ENCODE data around the gene OTX1. TPM values are rescaled to one million over a fixed set of nuclear protein-coding genes. Genes with fewer than 3 reads are reported as not detected.

The OTX1 gene
- total RNA-seq, 1 donor from 2014 or later, result not detected

DNA sequence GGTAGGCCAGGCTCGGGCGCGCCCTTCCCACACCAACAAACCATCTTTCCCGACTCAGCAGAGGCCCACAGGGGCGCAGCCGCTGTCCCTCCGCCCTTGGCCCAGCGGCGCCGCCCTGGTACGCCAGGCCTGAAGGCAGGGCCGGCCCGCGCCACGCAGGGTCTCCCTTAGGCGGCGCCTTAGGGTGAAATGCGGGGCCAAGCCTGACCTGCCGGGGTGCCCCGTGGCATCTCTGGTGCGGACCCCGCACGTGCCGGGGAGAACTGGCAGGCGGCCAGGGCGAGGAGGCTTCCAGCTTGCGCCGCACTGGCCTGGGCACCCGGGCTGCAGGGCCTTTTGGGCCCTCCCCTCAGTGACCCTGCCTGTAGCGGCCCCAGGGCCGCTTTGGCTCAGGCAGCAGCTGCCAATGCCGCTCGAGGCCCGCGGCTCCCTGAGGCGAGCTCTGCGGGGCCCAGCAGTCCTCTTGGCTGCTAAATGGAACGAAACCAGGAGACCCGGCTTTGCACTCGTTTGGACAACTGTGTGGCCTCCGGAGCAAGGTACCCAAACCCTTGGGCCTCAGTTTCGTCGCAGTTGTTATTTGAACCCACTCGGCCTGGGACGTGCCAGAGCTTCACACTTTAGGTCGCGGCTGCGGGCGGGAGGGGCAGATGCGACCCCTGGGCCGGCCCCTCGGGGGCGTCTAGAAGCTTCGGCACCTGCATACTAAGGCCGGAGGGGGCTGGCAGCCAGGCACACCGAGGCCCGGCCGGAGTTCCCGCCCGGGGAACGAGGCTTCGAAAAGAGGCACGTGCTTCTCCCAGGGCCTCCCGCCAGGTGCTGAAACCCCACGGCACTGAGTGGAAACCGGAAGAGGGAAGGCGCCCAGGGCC is 8.5 kb downstream of the OTX1 start:
- Mint-ChIP-seq H3K4me1 (ENCODE audit: unreplicated experiment) (peaks cover 46% of the 10 kb centered on the region), H3K4me3 (ENCODE audit: unreplicated experiment) (no peak overlapping the region), H3K9me3 (ENCODE audit: unreplicated experiment) (no peaks in the 10 kb centered on the region), H3K36me3 (ENCODE audit: unreplicated experiment) (peaks cover 5% of the 10 kb centered on the region), H3K27ac (ENCODE audit: unreplicated experiment) (no peak overlapping the region), H3K27me3 (ENCODE audit: unreplicated experiment) (peaks cover 86% of the 10 kb centered on the region)
- DNase-seq (ENCODE audit: extremely low spot score, unreplicated experiment), result no peak
- TF ChIP-seq, protein P1, sequence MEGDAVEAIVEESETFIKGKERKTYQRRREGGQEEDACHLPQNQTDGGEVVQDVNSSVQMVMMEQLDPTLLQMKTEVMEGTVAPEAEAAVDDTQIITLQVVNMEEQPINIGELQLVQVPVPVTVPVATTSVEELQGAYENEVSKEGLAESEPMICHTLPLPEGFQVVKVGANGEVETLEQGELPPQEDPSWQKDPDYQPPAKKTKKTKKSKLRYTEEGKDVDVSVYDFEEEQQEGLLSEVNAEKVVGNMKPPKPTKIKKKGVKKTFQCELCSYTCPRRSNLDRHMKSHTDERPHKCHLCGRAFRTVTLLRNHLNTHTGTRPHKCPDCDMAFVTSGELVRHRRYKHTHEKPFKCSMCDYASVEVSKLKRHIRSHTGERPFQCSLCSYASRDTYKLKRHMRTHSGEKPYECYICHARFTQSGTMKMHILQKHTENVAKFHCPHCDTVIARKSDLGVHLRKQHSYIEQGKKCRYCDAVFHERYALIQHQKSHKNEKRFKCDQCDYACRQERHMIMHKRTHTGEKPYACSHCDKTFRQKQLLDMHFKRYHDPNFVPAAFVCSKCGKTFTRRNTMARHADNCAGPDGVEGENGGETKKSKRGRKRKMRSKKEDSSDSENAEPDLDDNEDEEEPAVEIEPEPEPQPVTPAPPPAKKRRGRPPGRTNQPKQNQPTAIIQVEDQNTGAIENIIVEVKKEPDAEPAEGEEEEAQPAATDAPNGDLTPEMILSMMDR (IDR thresholded peaks at IDR 0.05), result no peak

DNA sequence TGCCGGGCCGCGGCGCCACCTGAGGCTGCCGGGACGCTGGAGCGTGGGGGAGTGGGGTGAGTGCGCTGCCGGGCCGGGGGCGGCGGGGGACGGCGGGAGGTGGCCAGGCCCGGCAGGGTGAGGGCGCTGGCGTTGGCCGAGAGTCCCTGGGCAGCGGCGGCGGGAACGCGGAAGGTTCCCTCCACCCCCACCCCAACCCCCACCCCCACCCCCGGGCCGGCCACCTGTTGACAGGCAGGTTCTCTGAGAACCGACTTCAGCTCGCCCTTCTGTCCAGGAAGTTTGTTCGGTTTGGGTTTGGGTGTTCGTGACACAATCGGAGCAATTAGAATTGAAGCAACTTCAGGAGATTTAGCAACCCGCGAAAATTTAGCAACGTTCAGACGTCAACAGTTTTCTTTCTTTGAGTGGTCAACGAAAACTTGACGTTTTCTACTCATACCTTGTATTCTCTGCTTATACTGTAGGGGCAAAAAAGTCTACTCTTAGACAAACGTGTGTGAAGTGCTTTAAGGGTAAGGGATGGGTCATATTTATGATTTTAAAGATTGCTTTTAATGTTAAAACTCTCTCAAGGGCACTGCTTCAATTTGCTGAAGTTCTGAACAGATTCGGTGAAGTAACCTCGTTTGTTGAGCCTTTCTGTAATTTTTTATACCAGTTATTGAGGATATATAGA is 9.3 kb downstream of the OTX1 start:
- H3K4me3 Mint-ChIP-seq (ENCODE audit: unreplicated experiment), result no peak overlapping the region

DNA sequence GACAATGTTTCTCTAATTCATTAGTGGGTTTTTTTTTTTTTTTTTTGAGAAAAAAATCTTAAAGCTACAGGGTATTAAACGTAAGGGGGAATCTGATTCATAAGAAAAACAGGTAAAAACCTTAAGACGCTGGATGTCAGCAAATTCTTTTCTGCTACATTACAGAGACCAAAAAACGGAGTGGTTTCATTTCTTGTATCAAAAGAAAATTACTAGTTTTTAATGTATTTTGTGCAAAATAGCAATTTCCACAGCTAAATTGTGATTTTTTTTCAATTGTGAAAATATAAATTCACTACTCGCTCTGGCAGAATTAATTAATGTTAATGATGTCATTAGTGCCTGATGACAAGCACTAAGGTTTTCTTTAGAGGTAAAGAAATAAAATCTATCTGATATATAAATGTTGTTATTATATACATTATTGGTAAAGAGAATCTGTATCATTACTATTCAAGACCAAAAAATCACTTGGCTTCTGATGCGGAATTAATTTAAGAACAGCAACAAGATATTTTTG is 9.9 kb downstream of the OTX1 start:
- TF ChIP-seq, protein P1 (IDR thresholded peaks at IDR 0.05), result no peak
- no peak overlapping the region for H3K27ac Mint-ChIP-seq (ENCODE audit: unreplicated experiment)
- H3K36me3 Mint-ChIP-seq (ENCODE audit: unreplicated experiment), result peaks cover 3% of the 10 kb centered on the region
- peaks cover 83% of the 10 kb centered on the region for H3K27me3 Mint-ChIP-seq (ENCODE audit: unreplicated experiment)
- H3K9me3 Mint-ChIP-seq (ENCODE audit: unreplicated experiment), result no peaks in the 10 kb centered on the region
- H3K4me1 Mint-ChIP-seq (ENCODE audit: unreplicated experiment), result peaks cover 32% of the 10 kb centered on the region
- no peak for DNase-seq (ENCODE audit: extremely low spot score, unreplicated experiment)
- no peak overlapping the region for H3K4me3 Mint-ChIP-seq (ENCODE audit: unreplicated experiment)

More for the DNA sequence above, 9.3 kb downstream of the OTX1 start:
- H3K4me1 Mint-ChIP-seq (ENCODE audit: unreplicated experiment), result peaks cover 38% of the 10 kb centered on the region
- peaks cover 3% of the 10 kb centered on the region for H3K36me3 Mint-ChIP-seq (ENCODE audit: unreplicated experiment)
- H3K27me3 Mint-ChIP-seq (ENCODE audit: unreplicated experiment), result peaks cover 85% of the 10 kb centered on the region
- no peak for DNase-seq (ENCODE audit: extremely low spot score, unreplicated experiment)
- TF ChIP-seq, protein P1 (IDR thresholded peaks at IDR 0.05), result no peak
- no peak overlapping the region for H3K27ac Mint-ChIP-seq (ENCODE audit: unreplicated experiment)
- no peaks in the 10 kb centered on the region for H3K9me3 Mint-ChIP-seq (ENCODE audit: unreplicated experiment)

DNA sequence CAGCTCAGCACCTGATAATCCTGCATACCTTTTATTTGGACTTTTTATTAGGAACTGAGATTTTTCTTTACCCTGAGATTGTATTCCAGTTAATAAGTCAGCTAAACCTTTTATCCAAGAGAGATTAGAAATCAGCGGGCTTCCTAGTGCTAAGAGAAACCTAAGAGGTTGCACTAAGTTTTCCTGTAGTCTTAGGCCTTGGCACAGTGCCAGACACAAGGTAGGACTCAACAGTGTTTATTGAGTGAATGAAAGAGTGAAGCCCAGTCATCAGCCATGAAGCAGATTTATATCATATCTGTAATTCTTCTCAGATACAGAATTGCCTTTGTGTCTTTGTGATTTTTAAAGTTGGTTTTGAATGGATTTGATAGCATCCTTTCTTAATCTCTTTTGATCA is 13.6 kb downstream of the OTX1 start:
- TF ChIP-seq, protein P1 (IDR thresholded peaks at IDR 0.05), result no peak
- H3K4me1 Mint-ChIP-seq (ENCODE audit: unreplicated experiment), result peaks cover 7% of the 10 kb centered on the region
- no peak overlapping the region for H3K4me3 Mint-ChIP-seq (ENCODE audit: unreplicated experiment)
- peaks cover 81% of the 10 kb centered on the region for H3K27me3 Mint-ChIP-seq (ENCODE audit: unreplicated experiment)
- no peak overlapping the region for H3K27ac Mint-ChIP-seq (ENCODE audit: unreplicated experiment)
- peaks cover 3% of the 10 kb centered on the region for H3K36me3 Mint-ChIP-seq (ENCODE audit: unreplicated experiment)
- H3K9me3 Mint-ChIP-seq (ENCODE audit: unreplicated experiment), result no peaks in the 10 kb centered on the region
- no peak for DNase-seq (ENCODE audit: extremely low spot score, unreplicated experiment)

DNA sequence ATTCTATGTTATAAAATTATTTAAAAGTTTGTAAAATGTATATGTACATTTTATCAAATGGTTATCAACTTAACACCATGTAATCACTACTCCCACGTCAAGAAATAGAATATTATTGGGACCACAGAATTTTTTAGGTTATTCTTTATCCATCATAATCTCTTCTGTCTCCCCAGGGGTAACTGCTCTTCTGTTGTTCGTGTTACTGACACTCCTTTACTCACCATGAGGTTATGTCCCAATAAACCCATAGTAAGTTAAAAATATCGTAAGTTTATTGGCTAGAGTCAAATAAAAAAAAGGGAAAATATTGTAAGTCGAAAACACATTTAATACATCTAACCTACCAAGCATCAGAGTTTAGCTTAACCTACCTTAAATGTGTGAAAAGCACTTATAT is 14.0 kb downstream of the OTX1 start:
- peaks cover 3% of the 10 kb centered on the region for H3K36me3 Mint-ChIP-seq (ENCODE audit: unreplicated experiment)
- peaks cover 84% of the 10 kb centered on the region for H3K27me3 Mint-ChIP-seq (ENCODE audit: unreplicated experiment)
- H3K4me3 Mint-ChIP-seq (ENCODE audit: unreplicated experiment), result no peak overlapping the region
- no peak overlapping the region for H3K27ac Mint-ChIP-seq (ENCODE audit: unreplicated experiment)
- DNase-seq (ENCODE audit: extremely low spot score, unreplicated experiment), result no peak
- TF ChIP-seq, protein P1 (IDR thresholded peaks at IDR 0.05), result no peak
- no peaks in the 10 kb centered on the region for H3K9me3 Mint-ChIP-seq (ENCODE audit: unreplicated experiment)
- H3K4me1 Mint-ChIP-seq (ENCODE audit: unreplicated experiment), result peaks cover 5% of the 10 kb centered on the region

All from osteocyte (in vitro differentiated cells).